SK-N-SH treated with all-trans-retinoic acid at 6 μM for 48 hours (cell line): Measurements from ENCODE around the gene PSAPL1.

Experiments used
- ATAC-seq: fragments of 200-7000 bp; cut with Tn5 transposase; 3 replicates; pipeline ENCODE4 v1.9.1; 2020; ENCODE audit warnings: mild to moderate bottlenecking, moderate library complexity
- ARNTL ChIP-seq: fragments of 450-650 bp; formaldehyde crosslinking; IDR thresholded peaks from 2 replicates; pipeline ENCODE4 v1.5.0; 2020; ENCODE audit warnings: low read depth, mild to moderate bottlenecking, moderate library complexity, borderline replicate concordance
- BACH2 ChIP-seq: fragments of 250-450 bp; sonication (Bioruptor Pico); IDR thresholded peaks from 2 replicates; pipeline ENCODE4 v1.9.0; 2021; ENCODE audit warnings: mild to moderate bottlenecking, borderline replicate concordance
- CSDC2 ChIP-seq: fragments of 250-450 bp; sonication (Bioruptor Pico); IDR thresholded peaks from 2 replicates; pipeline ENCODE4 v1.5.0; 2020; ENCODE audit warnings: mild to moderate bottlenecking, moderate library complexity
- ESRRG ChIP-seq: fragments of 250-450 bp; sonication (Bioruptor Pico); IDR thresholded peaks from 2 replicates; pipeline ENCODE4 v1.6.1; 2021; ENCODE audit warnings: mild to moderate bottlenecking
- GLIS3 ChIP-seq: fragments of 250-450 bp; sonication (Bioruptor Pico); IDR thresholded peaks from 2 replicates; pipeline ENCODE4 v1.5.0; 2020; ENCODE audit warnings: mild to moderate bottlenecking, moderate library complexity
- ISL1 ChIP-seq: fragments of 250-450 bp; sonication (Bioruptor Pico); IDR thresholded peaks from 2 replicates; pipeline ENCODE4 v2.1.2; 2022; ENCODE audit warnings: mild to moderate bottlenecking, moderate library complexity
- OSR1 ChIP-seq: fragments of 250-450 bp; sonication (Bioruptor Pico); IDR thresholded peaks from 2 replicates; pipeline ENCODE4 v1.8.0; 2022; ENCODE audit warnings: moderate library complexity, mild to moderate bottlenecking, inconsistent platforms
- PPARA ChIP-seq: fragments of 250-450 bp; sonication (Bioruptor Pico); IDR thresholded peaks from 2 replicates; pipeline ENCODE4 v1.5.0; 2020; ENCODE audit warnings: mild to moderate bottlenecking, borderline replicate concordance
- RARB ChIP-seq: fragments of 250-450 bp; sonication (Bioruptor Pico); IDR thresholded peaks from 2 replicates; pipeline ENCODE4 v1.8.0; 2021; ENCODE audit warnings: mild to moderate bottlenecking, moderate library complexity
- SNAI2 ChIP-seq: fragments of 250-450 bp; sonication (Bioruptor Pico); IDR thresholded peaks from 2 replicates; pipeline ENCODE4 v1.5.0; 2020; ENCODE audit warnings: mild to moderate bottlenecking, moderate library complexity
- TOX ChIP-seq: fragments of 250-450 bp; sonication (Bioruptor Pico); IDR thresholded peaks from 2 replicates; pipeline ENCODE4 v1.8.0; 2021; ENCODE audit warnings: mild to moderate bottlenecking, moderate library complexity, borderline replicate concordance
- ZC3H10 ChIP-seq: fragments of 250-450 bp; sonication (Bioruptor Pico); IDR thresholded peaks from 2 replicates; pipeline ENCODE4 v1.5.1; 2021; ENCODE audit warnings: mild to moderate bottlenecking, moderate library complexity
- ZFP3 ChIP-seq: fragments of 250-450 bp; sonication (Bioruptor Pico); IDR thresholded peaks from 2 replicates; pipeline ENCODE4 v1.5.0; 2020; ENCODE audit warnings: mild to moderate bottlenecking, moderate library complexity
- ZNF565 ChIP-seq: fragments of 450-650 bp; formaldehyde crosslinking; conservative IDR thresholded peaks from 2 replicates; pipeline ENCODE4 v1.5.0; 2020; ENCODE audit warnings: low read depth, mild to moderate bottlenecking, moderate library complexity
- ZNF70 ChIP-seq: fragments of 450-650 bp; formaldehyde crosslinking; IDR thresholded peaks from 2 replicates; pipeline ENCODE4 v1.5.0; 2020; ENCODE audit warnings: mild to moderate bottlenecking, moderate library complexity
- ZNF8 ChIP-seq: fragments of 450-650 bp; formaldehyde crosslinking; IDR thresholded peaks from 2 replicates; pipeline ENCODE4 v1.5.0; 2020; ENCODE audit warnings: mild to moderate bottlenecking, moderate library complexity
- TF ChIP-seq, protein P1 (sequence below): fragments of 250-450 bp; sonication (Bioruptor Pico); IDR thresholded peaks from 2 replicates; pipeline ENCODE4 v1.5.1; 2021; ENCODE audit warnings: mild to moderate bottlenecking, moderate library complexity
- TF ChIP-seq, protein P2 (sequence below): fragments of 250-450 bp; sonication (Bioruptor Pico); IDR thresholded peaks from 2 replicates; pipeline ENCODE4 v1.5.0; 2020; ENCODE audit warnings: mild to moderate bottlenecking, moderate library complexity
- TF ChIP-seq, protein P3 (sequence below): fragments of 250-450 bp; sonication (Bioruptor Pico); IDR thresholded peaks from 2 replicates; pipeline ENCODE4 v1.8.0; 2020; ENCODE audit warnings: mild to moderate bottlenecking, moderate library complexity, borderline replicate concordance
- TF ChIP-seq, protein P4 (sequence below): fragments of 250-450 bp; sonication (Bioruptor Pico); IDR thresholded peaks from 2 replicates; pipeline ENCODE4 v1.8.0; 2021; ENCODE audit warnings: low read depth, mild to moderate bottlenecking, moderate library complexity, borderline replicate concordance
- TF ChIP-seq, protein P5 (sequence below): fragments of 250-450 bp; sonication (Bioruptor Pico); IDR thresholded peaks from 2 replicates; pipeline ENCODE4 v1.5.1; 2020; ENCODE audit warnings: low read depth, mild to moderate bottlenecking, moderate library complexity

The PSAPL1 gene

DNA sequence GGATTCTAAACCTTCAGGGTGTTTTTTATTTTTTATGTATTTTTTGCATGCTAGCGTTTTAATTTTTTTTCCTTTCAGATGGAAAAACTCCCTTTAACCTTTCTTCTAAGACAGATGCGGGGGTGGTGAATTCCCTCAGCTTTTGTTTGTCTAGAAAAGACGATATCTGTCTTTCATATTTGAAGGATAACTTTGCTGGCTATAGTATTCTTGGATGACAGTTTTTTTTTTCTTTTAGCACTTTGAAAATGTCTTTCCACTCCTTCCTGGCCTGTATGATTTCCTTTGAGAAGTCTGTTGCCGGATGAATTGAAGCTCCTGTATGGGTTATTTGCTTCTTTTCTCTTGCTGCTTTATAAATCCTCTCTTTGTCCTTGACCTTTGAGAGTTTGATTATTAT, 26.6 kb downstream of the PSAPL1 start:
- TF ChIP-seq ZFP3 (no peak), TOX (CRISPR knock-in tag) (no peak), ZNF565 (CRISPR knock-in tag) (no peak), ESRRG (no peak), OSR1 (CRISPR knock-in tag) (no peak), ARNTL (no peak), ZNF70 (CRISPR knock-in tag) (no peak), GLIS3 (CRISPR knock-in tag) (no peak), CSDC2 (CRISPR knock-in tag) (no peak), ZC3H10 (CRISPR knock-in tag) (no peak), ISL1 (CRISPR knock-in tag) (no peak)
- TF ChIP-seq, protein P1, sequence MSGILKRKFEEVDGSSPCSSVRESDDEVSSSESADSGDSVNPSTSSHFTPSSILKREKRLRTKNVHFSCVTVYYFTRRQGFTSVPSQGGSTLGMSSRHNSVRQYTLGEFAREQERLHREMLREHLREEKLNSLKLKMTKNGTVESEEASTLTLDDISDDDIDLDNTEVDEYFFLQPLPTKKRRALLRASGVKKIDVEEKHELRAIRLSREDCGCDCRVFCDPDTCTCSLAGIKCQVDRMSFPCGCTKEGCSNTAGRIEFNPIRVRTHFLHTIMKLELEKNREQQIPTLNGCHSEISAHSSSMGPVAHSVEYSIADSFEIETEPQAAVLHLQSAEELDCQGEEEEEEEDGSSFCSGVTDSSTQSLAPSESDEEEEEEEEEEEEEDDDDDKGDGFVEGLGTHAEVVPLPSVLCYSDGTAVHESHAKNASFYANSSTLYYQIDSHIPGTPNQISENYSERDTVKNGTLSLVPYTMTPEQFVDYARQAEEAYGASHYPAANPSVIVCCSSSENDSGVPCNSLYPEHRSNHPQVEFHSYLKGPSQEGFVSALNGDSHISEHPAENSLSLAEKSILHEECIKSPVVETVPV = no peak
- TF ChIP-seq, protein P2, sequence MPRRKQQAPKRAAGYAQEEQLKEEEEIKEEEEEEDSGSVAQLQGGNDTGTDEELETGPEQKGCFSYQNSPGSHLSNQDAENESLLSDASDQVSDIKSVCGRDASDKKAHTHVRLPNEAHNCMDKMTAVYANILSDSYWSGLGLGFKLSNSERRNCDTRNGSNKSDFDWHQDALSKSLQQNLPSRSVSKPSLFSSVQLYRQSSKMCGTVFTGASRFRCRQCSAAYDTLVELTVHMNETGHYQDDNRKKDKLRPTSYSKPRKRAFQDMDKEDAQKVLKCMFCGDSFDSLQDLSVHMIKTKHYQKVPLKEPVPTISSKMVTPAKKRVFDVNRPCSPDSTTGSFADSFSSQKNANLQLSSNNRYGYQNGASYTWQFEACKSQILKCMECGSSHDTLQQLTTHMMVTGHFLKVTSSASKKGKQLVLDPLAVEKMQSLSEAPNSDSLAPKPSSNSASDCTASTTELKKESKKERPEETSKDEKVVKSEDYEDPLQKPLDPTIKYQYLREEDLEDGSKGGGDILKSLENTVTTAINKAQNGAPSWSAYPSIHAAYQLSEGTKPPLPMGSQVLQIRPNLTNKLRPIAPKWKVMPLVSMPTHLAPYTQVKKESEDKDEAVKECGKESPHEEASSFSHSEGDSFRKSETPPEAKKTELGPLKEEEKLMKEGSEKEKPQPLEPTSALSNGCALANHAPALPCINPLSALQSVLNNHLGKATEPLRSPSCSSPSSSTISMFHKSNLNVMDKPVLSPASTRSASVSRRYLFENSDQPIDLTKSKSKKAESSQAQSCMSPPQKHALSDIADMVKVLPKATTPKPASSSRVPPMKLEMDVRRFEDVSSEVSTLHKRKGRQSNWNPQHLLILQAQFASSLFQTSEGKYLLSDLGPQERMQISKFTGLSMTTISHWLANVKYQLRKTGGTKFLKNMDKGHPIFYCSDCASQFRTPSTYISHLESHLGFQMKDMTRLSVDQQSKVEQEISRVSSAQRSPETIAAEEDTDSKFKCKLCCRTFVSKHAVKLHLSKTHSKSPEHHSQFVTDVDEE (CRISPR knock-in tag) = no peak
- TF ChIP-seq, protein P3, sequence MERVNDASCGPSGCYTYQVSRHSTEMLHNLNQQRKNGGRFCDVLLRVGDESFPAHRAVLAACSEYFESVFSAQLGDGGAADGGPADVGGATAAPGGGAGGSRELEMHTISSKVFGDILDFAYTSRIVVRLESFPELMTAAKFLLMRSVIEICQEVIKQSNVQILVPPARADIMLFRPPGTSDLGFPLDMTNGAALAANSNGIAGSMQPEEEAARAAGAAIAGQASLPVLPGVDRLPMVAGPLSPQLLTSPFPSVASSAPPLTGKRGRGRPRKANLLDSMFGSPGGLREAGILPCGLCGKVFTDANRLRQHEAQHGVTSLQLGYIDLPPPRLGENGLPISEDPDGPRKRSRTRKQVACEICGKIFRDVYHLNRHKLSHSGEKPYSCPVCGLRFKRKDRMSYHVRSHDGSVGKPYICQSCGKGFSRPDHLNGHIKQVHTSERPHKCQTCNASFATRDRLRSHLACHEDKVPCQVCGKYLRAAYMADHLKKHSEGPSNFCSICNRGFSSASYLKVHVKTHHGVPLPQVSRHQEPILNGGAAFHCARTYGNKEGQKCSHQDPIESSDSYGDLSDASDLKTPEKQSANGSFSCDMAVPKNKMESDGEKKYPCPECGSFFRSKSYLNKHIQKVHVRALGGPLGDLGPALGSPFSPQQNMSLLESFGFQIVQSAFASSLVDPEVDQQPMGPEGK (CRISPR knock-in tag) = no peak
- TF ChIP-seq, protein P4, sequence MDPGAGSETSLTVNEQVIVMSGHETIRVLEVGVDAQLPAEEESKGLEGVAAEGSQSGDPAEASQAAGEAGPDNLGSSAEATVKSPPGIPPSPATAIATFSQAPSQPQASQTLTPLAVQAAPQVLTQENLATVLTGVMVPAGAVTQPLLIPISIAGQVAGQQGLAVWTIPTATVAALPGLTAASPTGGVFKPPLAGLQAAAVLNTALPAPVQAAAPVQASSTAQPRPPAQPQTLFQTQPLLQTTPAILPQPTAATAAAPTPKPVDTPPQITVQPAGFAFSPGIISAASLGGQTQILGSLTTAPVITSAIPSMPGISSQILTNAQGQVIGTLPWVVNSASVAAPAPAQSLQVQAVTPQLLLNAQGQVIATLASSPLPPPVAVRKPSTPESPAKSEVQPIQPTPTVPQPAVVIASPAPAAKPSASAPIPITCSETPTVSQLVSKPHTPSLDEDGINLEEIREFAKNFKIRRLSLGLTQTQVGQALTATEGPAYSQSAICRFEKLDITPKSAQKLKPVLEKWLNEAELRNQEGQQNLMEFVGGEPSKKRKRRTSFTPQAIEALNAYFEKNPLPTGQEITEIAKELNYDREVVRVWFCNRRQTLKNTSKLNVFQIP (CRISPR knock-in tag) = no peak
- TF ChIP-seq, protein P5, sequence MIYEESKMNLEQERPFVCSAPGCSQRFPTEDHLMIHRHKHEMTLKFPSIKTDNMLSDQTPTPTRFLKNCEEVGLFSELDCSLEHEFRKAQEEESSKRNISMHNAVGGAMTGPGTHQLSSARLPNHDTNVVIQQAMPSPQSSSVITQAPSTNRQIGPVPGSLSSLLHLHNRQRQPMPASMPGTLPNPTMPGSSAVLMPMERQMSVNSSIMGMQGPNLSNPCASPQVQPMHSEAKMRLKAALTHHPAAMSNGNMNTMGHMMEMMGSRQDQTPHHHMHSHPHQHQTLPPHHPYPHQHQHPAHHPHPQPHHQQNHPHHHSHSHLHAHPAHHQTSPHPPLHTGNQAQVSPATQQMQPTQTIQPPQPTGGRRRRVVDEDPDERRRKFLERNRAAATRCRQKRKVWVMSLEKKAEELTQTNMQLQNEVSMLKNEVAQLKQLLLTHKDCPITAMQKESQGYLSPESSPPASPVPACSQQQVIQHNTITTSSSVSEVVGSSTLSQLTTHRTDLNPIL (CRISPR knock-in tag) = no peak

DNA sequence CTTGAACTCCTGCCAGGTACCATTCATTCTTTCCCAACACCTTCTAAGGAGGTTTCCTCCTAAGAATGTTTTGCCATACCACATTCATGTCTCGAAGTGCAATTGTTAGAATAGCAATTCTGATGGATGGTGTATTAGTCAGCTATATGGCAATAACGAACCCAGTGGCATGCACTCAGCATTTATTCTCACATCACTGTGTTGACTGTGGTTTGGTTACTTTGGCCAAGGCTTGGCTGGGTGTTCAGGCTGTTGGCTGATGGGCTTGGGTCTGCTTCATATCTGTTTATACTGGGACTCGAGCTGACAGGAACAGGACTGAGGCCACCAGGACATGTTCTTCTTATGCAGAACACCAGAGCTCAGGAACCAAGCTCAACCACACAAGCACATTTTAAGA, 31.7 kb downstream of the PSAPL1 start:
- ATAC-seq = no peak

More for the DNA sequence above, 26.6 kb downstream of the PSAPL1 start:
- ATAC-seq = no peak

DNA sequence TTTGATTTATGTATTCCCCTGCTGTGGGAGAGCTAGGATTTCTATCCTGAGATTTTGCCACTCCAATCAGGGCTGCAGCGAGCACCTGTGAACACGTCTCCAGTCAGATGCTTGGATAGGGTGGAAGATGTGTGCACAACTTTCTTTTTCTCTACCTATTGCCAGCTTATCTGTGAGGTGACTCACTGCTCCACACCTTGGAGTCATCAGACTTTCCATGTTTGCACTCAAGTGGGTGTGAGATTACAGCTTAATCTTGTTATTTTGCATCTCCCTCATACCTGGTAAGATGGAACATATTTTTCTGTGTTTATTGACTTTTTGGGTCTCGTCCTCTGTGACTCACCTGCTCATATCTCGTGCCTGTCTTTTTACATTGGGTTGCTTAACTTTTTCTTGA, 32.2 kb downstream of the PSAPL1 start:
- no peak for ATAC-seq
- TF ChIP-seq ESRRG (no peak), BACH2 (CRISPR knock-in tag) (no peak), TOX (CRISPR knock-in tag) (no peak)

More for the DNA sequence above, 31.7 kb downstream of the PSAPL1 start:
- no peak for TF ChIP-seq ZNF8 (CRISPR knock-in tag)
- no peak for TF ChIP-seq PPARA (CRISPR knock-in tag)

DNA sequence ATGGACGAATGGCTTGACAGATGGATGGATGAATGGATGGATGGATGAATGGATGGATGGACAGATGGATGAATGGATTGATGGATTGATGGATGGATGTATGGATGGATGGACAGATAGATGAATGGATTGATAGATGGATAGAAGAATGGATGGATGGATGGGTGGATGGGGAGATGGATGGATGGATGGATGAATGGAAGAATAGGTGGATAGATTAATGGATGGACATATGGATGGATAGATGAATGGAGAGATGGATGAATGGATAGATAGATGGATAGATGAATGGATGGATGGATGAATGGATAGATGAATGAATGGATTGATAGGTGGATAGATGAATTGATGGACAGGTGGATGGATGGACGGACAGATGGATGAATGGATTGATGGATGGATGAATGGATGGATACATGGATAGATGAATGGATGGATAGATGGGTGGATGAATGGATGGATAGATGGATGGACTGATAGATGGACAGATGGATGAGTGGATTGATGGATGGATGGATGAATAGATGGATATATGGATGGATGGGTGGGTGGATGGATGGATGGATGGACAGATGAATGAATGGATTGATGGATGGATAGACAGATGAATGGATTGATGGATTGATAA, 33.9 kb downstream of the PSAPL1 start:
- no peak for TF ChIP-seq ZNF8 (CRISPR knock-in tag)
- no peak for TF ChIP-seq ARNTL
- TF ChIP-seq OSR1 (CRISPR knock-in tag) = no peak
- TF ChIP-seq GLIS3 (CRISPR knock-in tag) = no peak
- no peak for TF ChIP-seq RARB
- no peak for TF ChIP-seq ZC3H10 (CRISPR knock-in tag)
- TF ChIP-seq CSDC2 (CRISPR knock-in tag) = no peak
- no peak for TF ChIP-seq ZNF70 (CRISPR knock-in tag)
- no peak for TF ChIP-seq SNAI2
- TF ChIP-seq, protein P5 (CRISPR knock-in tag) = no peak
- TF ChIP-seq, all 23 proteins: peak for 0
- ATAC-seq = no peak
